Lung (tissue), 12 donors: ENCODE data around the gene CEP170B. TPM values are rescaled to one million over a fixed set of nuclear protein-coding genes. Genes with fewer than 3 reads are reported as not detected.
"Not testable (repeated sequence)": the region's sequence is repeated elsewhere in the genome, so short reads cannot be mapped to it uniquely, and the experiment has no call there.

Experiments used
- ATAC-seq: fragments of 200-7000 bp; cut with Tn5 transposase; one replicate; pipeline ENCODE4 v1.9.1; 2020; ENCODE audit warnings: moderate number of reproducible peaks; ENCODE audit not compliant: insufficient read depth, low FRiP score
- DNase-seq, 3 donors: peaks; one replicate each; pipeline ENCODE4 v3.0.0-alpha.2; 2013 to 2017
- H3K27ac ChIP-seq, 2 donors: one replicate each; pipeline ENCODE4 v1.5.1; 2013; ENCODE audit warnings: mild to moderate bottlenecking in 2 of 2, moderate library complexity in 2 of 2, control low read depth in 1 of 2, inconsistent platforms in 1 of 2, low read depth in 1 of 2, low read length in 1 of 2
- H3K27me3 ChIP-seq, 3 donors: one replicate each; pipeline ENCODE4 v1.5.1; 2013; ENCODE audit warnings: low read length in 2 of 3; ENCODE audit not compliant: control insufficient read depth in 3 of 3, insufficient read depth in 3 of 3
- H3K36me3 ChIP-seq, 4 donors: one replicate each; pipeline ENCODE4 v1.5.1; 2013; ENCODE audit warnings: low read length in 4 of 4, mild to moderate bottlenecking in 1 of 4, moderate library complexity in 1 of 4; ENCODE audit not compliant: control insufficient read depth in 4 of 4, insufficient read depth in 4 of 4
- H3K4me1 ChIP-seq, 5 donors: one replicate each; pipeline ENCODE4 v1.5.1; 2013; ENCODE audit warnings: low read length in 5 of 5, mild to moderate bottlenecking in 2 of 5, moderate library complexity in 1 of 5; ENCODE audit not compliant: control insufficient read depth in 5 of 5, insufficient read depth in 5 of 5
- H3K4me3 ChIP-seq: one replicate; pipeline ENCODE4 v1.5.1; 2013; ENCODE audit warnings: mild to moderate bottlenecking, control low read depth, moderate library complexity
- H3K9ac ChIP-seq, 2 donors: one replicate each; pipeline ENCODE4 v1.5.1; 2013; ENCODE audit warnings: low read length in 2 of 2, control low read depth in 1 of 2; ENCODE audit not compliant: insufficient read depth in 1 of 2
- H3K9me3 ChIP-seq, 4 donors: one replicate each; pipeline ENCODE4 v1.5.1; 2013; ENCODE audit warnings: low read length in 3 of 4, mild to moderate bottlenecking in 1 of 4, moderate library complexity in 1 of 4; ENCODE audit not compliant: control insufficient read depth in 4 of 4, insufficient read depth in 3 of 4
- CTCF ChIP-seq: IDR thresholded peaks from 2 replicates; pipeline ENCODE4 v1.5.1; 2012; ENCODE audit warnings: mild to moderate bottlenecking; ENCODE audit errors: control extremely low read depth, extremely low read depth
- WGBS, 2 donors: extraction: QIAGEN DNeasy Blood & Tissue Kit; methylation state at CpG; one replicate each; pipeline ENCODE4 v1.1.7; 2013; 5-methylcytosine and 5-hydroxymethylcytosine counted together
- polyA plus RNA-seq, 2 donors: library from polyadenylated mRNA; stranded (reverse); fragments of 200-250 nt; gene quantifications; one replicate each; pipeline ENCODE4 v1.2.1, GENCODE V29; 2013
- total RNA-seq, 2 donors: library from RNA; depleted of rRNA in 1 of 2; stranded (reverse); fragments of >200 nt in 1 of 2; gene quantifications; one replicate each; pipeline ENCODE4 v1.2.1, GENCODE V29; 2014 to 2021
- donor health status: control.
- donor health status: control.
- donor health status: Bipolar disorder and iron deficiency.
- donor health status: healthy.
- donor health status: DM: yes; HTN: yes; CAD: no.

Gene CEP170B
- total and polyA plus RNA-seq, 4 donors = 12.1 to 50.3 (median 15.1) TPM

DNA sequence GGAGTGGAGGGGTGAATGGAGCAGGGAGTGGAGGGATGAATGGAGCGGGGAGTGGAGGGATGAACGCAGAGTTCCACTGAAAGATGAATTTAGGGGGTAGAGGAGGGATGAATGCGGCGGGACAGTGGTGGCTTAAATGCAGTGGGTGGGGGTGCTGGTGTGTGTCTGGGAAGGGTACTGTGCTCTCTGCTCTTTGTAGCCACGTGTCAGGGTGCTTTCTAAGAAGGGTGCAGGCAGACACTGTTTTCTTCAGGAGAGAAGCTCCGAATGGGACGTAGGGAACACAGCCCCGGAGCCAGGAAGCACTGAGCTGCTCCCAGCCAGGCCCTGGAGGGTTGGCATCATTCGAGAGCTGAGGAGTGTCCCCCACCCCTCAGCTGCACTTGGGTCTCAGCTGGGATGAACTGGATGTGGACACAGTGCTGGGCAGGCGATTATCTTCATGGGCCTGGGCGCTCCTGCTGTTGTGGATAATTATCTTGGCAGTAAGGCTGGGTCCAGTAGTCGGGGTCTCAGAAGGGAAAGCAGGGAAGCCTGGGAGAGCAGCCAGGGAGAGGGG, 9.5 kb upstream of the CEP170B start:
- no peaks in the 10 kb centered on the region for H3K4me1 ChIP-seq
- DNase-seq = no peak
- H3K4me3 ChIP-seq = no peak overlapping the region
- TF ChIP-seq CTCF = no peak
- H3K9ac ChIP-seq = no peak overlapping the region
- H3K9me3 ChIP-seq = no peaks in the 10 kb centered on the region
- no peak overlapping the region for H3K27ac ChIP-seq
- 72 to 81% methylated on average over 12 of the region's 12 CpGs for WGBS, 2 donors
- no peaks in the 10 kb centered on the region for H3K36me3 ChIP-seq
- no peak for ATAC-seq
- H3K27me3 ChIP-seq = peaks cover 0 to 9% (median 9%) of the 10 kb centered on the region in 3 donors

DNA sequence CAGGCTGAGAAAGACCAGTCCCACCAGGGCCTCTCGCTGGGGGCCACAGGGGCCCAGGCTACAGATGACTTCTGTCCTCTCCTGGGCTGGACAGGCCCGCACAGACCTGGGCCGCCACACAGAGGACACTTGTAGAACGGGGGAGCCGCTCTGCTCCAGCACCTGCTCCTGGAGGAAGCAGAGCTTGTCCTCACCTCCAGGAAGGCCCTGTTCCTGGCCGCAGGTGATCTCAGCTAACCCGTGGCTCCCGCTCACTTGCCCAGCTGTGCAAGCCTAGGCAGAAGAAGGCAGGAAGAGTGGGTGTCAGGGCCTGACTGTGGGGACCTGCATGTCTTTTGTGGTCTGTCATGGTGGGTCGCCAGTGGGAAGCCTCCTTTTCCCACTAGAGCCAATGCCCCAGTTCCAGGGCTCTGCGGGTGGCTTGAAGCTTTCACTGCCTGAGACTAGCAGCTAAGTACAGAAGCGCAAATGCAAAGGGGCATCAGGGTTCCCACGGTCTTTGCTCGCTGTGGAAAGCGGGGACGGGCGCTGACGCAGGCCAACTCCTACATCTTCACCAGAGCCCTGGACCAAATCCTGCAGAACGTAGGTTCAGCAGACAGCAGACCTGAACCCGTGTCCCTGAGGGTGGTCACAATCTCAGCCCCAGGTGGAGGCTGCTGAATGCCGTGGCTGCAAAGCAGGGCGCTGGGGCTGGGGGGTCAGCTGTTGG, 8.8 kb upstream of the CEP170B start:
- no peak overlapping the region for H3K4me3 ChIP-seq
- TF ChIP-seq CTCF = no peak
- H3K27me3 ChIP-seq = peaks cover 0 to 9% (median 9%) of the 10 kb centered on the region in 3 donors
- H3K27ac ChIP-seq = no peak overlapping the region
- DNase-seq (no peak), ATAC-seq (no peak)
- no peaks in the 10 kb centered on the region for H3K36me3 ChIP-seq
- no peak overlapping the region for H3K9ac ChIP-seq
- 76 to 83% methylated on average over 21 of the region's 21 CpGs for WGBS, 2 donors
- H3K4me1 ChIP-seq = no peaks in the 10 kb centered on the region
- H3K9me3 ChIP-seq = peaks cover 0 to 1% (median 0%) of the 10 kb centered on the region in 4 donors

DNA sequence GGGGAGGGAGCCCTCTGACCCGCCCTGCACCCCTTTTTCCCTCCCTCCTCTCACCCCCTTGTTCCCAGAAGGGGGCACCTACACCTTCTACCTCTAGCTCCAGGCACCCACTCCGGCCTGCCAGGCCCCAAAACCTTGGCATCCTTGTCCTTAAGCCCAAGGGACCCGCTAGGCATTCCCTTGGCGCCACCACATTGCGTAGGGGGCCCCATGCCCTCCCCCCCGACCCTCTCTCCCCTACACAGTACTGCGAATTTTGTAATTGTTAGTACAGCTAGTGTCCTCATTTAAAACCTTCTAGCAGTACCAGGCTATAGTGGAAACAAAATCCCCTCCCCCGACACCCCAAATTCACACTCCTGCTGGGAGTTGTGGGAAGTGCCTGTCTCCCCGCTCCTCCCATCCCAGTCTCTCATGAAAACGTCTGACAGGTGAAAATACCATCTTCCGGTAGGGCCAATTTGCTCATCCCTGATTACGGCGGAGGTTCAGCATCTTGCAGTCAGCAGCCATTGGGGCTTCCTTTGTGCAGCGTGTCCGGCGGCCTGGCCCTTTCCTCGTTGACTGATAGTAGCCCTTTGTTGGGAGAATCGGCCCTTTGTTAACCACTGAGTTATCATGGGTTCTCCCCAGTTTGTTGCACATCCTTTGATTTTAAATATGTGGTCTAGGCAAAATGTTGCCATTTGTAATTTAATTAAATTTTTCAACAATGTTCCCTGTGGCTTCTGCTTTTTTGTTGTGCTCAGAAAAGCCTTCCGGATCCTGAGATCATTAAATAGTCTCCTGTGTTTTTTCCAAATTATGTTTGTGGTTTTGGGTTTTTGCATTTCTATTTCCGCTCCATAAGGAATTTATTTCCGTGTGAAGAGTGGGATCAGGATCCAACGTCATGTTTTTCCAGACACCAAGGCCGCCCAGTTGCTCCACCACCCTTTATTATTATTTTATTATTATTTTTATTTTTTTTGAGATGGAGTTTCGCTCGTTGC, 7.9 kb upstream of the CEP170B start:
- no peak overlapping the region for H3K27ac ChIP-seq
- H3K9me3 ChIP-seq = peaks cover 0 to 3% (median under 1%) of the 10 kb centered on the region in 4 donors

GRCh38 chr14:104857931-104858330, 7.1 kb upstream of the CEP170B start:
- 92 to 95% methylated on average over 6 of the region's 6 CpGs for WGBS, 2 donors
- not testable (repeated sequence) for H3K9ac ChIP-seq, DNase-seq, ATAC-seq, H3K36me3 ChIP-seq, H3K27me3 ChIP-seq, H3K4me3 ChIP-seq, H3K4me1 ChIP-seq, H3K27ac ChIP-seq, H3K9me3 ChIP-seq

More for the DNA sequence above, 7.9 kb upstream of the CEP170B start:
- Histone ChIP-seq H3K27me3 (peaks cover 0 to 7% (median 5%) of the 10 kb centered on the region in 3 donors), H3K4me1 (no peaks in the 10 kb centered on the region), H3K9ac (no peak overlapping the region), H3K36me3 (no peaks in the 10 kb centered on the region), H3K4me3 (no peak overlapping the region)
- no peak for TF ChIP-seq CTCF
- 73 to 80% methylated on average over 25 of the region's 25 CpGs for WGBS, 2 donors
- ATAC-seq (no peak), DNase-seq (no peak)
